IPS DF 6.9 (cell line): ENCODE results near the gene RASSF3.

Experiments
- DNase-seq: peaks from one replicate; pipeline ENCODE4 v3.0.0-alpha.2; 2013; ENCODE audit warnings: low read depth, low spot score
- H3K27ac ChIP-seq: one replicate; pipeline ENCODE4 v1.5.1; 2013; ENCODE audit warnings: low read length, control low read depth
- H3K27me3 ChIP-seq: 2 replicates; pipeline ENCODE4 v1.6.1; 2013; ENCODE audit warnings: mild to moderate bottlenecking, low read length; ENCODE audit not compliant: control insufficient read depth, insufficient read depth
- H3K36me3 ChIP-seq: 2 replicates; pipeline ENCODE4 v1.6.1; 2013; ENCODE audit warnings: low read length; ENCODE audit not compliant: control insufficient read depth, insufficient read depth
- H3K4me1 ChIP-seq: 2 replicates; pipeline ENCODE4 v1.6.1; 2013; ENCODE audit warnings: low read length; ENCODE audit not compliant: control insufficient read depth, insufficient read depth
- H3K4me3 ChIP-seq: 2 replicates; pipeline ENCODE4 v1.5.1; 2013; ENCODE audit warnings: mild to moderate bottlenecking, low read length
- H3K9me3 ChIP-seq: 2 replicates; pipeline ENCODE4 v1.6.1; 2013; ENCODE audit warnings: low read length, inconsistent platforms; ENCODE audit not compliant: control insufficient read depth, insufficient read depth
- WGBS: extraction: QIAGEN DNeasy Blood & Tissue Kit; methylation state at CpG from one replicate; pipeline ENCODE4 v1.1.7; 2013; ENCODE audit warnings: mixed read lengths, missing lambda C conversion rate; ENCODE audit not compliant: insufficient read length, insufficient coverage; 5-methylcytosine and 5-hydroxymethylcytosine counted together

The RASSF3 gene

GRCh38 chr12:64742416-64742815, 132.1 kb downstream of the RASSF3 start:
- Histone ChIP-seq H3K27ac (no peak overlapping the region), H3K27me3 (no peaks in the 10 kb centered on the region), H3K4me3 (no peak overlapping the region), H3K36me3 (peaks cover 4% of the 10 kb centered on the region; the same call in 1 of the 2 replicates), H3K9me3 (no peaks in the 10 kb centered on the region), H3K4me1 (no peaks in the 10 kb centered on the region)
- WGBS: no CpG with 5 or more reads among the region's 3 CpGs
- DNase-seq: no peak

GRCh38 chr12:64743206-64743605, 132.9 kb downstream of the RASSF3 start:
- H3K27me3 ChIP-seq: no peaks in the 10 kb centered on the region
- H3K9me3 ChIP-seq: no peaks in the 10 kb centered on the region
- no peaks in the 10 kb centered on the region for H3K4me1 ChIP-seq
- no peak overlapping the region for H3K4me3 ChIP-seq
- no CpG with 5 or more reads among the region's 3 CpGs for WGBS
- H3K27ac ChIP-seq: no peak overlapping the region
- peaks cover 4% of the 10 kb centered on the region; the same call in 1 of the 2 replicates for H3K36me3 ChIP-seq
- no peak for DNase-seq

- Histone ChIP-seq H3K36me3 (peaks cover 4% of the 10 kb centered on the region; the same call in 1 of the 2 replicates), H3K4me3 (no peak overlapping the region), H3K9me3 (no peaks in the 10 kb centered on the region), H3K27me3 (no peaks in the 10 kb centered on the region), H3K4me1 (no peaks in the 10 kb centered on the region), H3K27ac (no peak overlapping the region)
- DNase-seq: no peak
- no CpG with 5 or more reads among the region's 5 CpGs for WGBS
Measured at GRCh38 chr12:64744422-64745258, 134.3 kb downstream of the RASSF3 start.

- Histone ChIP-seq H3K27me3 (no peaks in the 10 kb centered on the region), H3K4me3 (no peak overlapping the region), H3K36me3 (peaks cover 4% of the 10 kb centered on the region; the same call in 1 of the 2 replicates), H3K9me3 (no peaks in the 10 kb centered on the region), H3K27ac (no peak overlapping the region), H3K4me1 (no peaks in the 10 kb centered on the region)
- DNase-seq: no peak
- no CpG with 5 or more reads among the region's 7 CpGs for WGBS
Measured at GRCh38 chr12:64745259-64745807, 135.0 kb downstream of the RASSF3 start.

- H3K4me1 ChIP-seq: no peaks in the 10 kb centered on the region
- H3K9me3 ChIP-seq: no peaks in the 10 kb centered on the region
- H3K4me3 ChIP-seq: no peak overlapping the region
- H3K36me3 ChIP-seq: peaks cover 4% of the 10 kb centered on the region; the same call in 1 of the 2 replicates
- WGBS: no CpG with 5 or more reads among the region's 2 CpGs
- H3K27ac ChIP-seq: no peak overlapping the region
- no peak for DNase-seq
- no peaks in the 10 kb centered on the region for H3K27me3 ChIP-seq
Measured at GRCh38 chr12:64745980-64746379, 135.7 kb downstream of the RASSF3 start.

GRCh38 chr12:64746663-64747062, 136.4 kb downstream of the RASSF3 start:
- DNase-seq: no peak
- no peak overlapping the region for H3K4me3 ChIP-seq
- H3K4me1 ChIP-seq: no peaks in the 10 kb centered on the region
- 100% methylated on average over 1 of the region's 2 CpGs for WGBS
- no peaks in the 10 kb centered on the region for H3K27me3 ChIP-seq
- H3K27ac ChIP-seq: no peak overlapping the region
- no peaks in the 10 kb centered on the region for H3K9me3 ChIP-seq
- H3K36me3 ChIP-seq: peaks cover 4% of the 10 kb centered on the region; the same call in 1 of the 2 replicates
